A549 treated with GW870086 at 1 μM for 4 hours (cell line): ENCODE data around the gene MTG1. TPM values are rescaled to one million over a fixed set of nuclear protein-coding genes. Genes with fewer than 3 reads are reported as not detected.

Source experiments
- total RNA-seq: library from RNA; stranded (reverse); fragments of 200-300 nt; extraction: Qiagen RNA extraction; gene quantifications from 5 replicates; pipeline ENCODE4 v1.2.3, GENCODE V29; 2022; ENCODE audit warnings: low read depth

MTG1 gene, protein sequence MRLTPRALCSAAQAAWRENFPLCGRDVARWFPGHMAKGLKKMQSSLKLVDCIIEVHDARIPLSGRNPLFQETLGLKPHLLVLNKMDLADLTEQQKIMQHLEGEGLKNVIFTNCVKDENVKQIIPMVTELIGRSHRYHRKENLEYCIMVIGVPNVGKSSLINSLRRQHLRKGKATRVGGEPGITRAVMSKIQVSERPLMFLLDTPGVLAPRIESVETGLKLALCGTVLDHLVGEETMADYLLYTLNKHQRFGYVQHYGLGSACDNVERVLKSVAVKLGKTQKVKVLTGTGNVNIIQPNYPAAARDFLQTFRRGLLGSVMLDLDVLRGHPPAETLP
- 42.3 to 53.4 TPM (median 50.6 TPM) in 5 replicates for total RNA-seq

GRCh38 chr10:133394064-133394663 is at the start of gene MTG1:
Gene MTG1, plus strand, starts transcription at chr10:133394157. Its CDS starts 64 bp downstream, at chr10:133394221.

DNA sequence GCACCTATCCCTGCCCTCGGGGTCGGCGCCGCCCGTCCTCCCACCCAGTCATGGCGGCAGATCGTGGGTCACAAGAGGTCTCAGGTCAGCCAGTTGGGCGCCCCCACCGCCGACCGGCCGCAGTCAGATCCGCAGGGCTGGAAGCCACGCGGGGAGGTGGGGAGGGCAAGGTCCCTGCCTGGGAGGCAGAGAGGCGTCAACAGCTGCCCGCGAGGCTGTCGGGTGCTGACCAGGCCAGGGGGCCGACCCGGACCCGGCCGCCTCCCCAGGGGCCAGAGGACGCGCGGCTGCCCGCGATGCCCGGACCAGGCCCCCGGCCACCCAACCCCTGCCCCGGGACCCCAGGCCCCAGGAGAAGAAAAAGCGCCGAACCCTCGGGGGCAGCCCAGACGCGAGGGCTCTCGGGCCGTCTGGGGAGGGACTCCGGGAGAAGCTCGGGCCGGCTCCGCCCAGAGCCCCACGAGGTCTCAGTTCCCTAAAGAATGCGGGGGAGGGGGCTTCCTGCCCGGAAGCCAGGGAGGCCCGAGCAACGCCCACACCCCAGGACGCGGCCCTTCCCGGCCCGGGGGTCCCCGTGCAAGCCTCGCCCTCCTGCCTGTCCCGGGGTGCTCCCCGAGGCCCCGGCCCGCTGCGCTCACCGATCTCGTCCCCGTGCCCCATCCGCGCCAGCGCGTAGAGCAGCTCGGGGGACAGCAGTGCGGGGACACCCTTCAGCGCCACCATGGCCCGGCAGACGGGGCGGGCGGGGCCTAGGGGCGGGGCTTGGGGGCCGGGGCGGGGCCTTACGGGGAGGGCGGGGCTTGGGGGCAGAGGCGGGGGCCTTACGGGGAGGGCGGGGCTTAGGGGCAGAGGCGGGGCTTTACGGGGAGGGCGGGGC is 36.4 kb upstream of the MTG1 start, which contains the start of gene FUOM:
FUOM (minus strand) TSS at position 735 of the 877 bp plus-strand sequence; CDS start at position 723, 12 bp downstream.

DNA sequence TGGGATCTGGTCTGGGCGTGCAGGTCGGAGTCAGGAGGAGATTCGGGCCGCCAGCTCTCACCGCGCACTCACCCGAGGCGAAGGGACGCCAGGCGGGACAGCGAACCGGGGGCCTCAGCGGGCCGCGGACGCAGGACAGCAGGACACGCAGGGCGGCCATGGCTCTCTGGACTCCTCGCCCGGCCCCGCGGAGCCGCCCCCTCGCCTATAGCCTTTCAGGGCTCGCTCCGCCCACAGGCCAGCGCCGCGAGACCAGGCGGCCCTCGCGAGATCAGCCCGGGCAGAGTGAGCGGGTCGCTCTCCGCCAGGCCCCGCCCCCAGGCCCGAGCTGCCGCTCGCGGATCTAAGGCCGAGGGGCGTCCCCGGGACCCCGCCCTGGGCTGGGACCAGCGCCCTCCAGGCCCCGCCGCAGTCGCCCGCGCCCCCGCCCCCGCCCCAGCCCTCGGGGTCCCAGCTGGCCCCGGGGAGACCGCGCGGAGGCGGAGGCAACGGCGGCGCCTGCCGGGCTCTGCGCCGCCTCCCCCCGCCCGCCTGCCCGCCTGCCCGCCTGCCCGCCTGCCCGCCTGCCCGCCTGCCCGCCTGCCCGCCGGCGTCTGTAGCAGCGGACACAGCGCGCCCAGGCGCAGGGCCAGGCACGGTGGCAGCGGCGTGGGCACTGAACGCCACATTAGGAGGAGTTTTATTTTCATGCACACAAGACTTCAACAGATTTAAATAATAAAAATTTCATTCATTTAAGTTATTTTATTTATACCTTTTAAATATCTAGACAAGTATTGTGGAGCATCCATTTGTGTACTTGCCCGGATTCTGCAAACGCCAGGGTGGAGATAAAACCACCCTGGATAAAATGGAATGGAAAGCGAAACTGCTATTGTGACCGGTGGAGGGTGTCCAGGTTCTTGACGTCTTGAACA is 20.5 kb upstream of the MTG1 start, which contains the start of gene ECHS1:
ECHS1 (minus strand) TSS at position 181 of the 917 bp plus-strand sequence; CDS start at position 160, 21 bp downstream.

DNA sequence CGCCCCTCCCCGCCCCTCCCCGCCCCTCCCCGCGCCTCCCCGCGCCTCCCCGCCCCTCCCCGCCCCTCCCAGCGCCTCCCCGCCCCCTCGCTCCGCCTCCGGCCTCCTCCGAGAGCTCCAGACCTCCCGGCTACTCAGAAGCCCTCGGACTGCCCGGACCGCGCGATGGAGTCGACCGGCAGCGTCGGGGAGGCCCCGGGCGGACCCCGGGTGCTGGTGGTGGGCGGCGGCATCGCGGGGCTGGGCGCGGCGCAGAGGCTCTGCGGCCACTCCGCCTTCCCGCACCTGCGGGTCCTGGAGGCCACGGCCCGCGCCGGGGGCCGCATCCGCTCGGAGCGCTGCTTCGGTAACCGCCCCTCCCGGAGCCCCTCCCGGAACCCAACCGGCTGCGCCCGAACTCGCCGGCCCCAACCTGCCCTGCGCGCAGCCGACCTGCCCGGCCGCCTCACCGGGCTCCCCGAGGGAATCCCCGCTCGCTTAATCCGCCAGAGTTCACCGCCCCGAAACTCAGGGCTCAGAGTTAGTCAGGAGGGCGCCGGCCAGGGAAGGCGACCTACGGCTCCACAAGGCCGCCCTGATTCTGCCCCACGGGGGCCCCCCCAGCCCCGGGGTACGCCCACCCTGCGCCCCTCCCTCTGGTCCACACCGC is 14.7 kb upstream of the MTG1 start, which contains the start of gene PAOX:
PAOX (plus strand) TSS at position 111 of the 649 bp plus-strand sequence; CDS start at position 166, 55 bp downstream.

GRCh38 chr10:133424601-133425000 is 30.6 kb downstream of the MTG1 start, which contains the start of gene SPRN:
Gene SPRN, minus strand, starts transcription at chr10:133424625. Its CDS starts 944 bp downstream, at chr10:133423681.

DNA sequence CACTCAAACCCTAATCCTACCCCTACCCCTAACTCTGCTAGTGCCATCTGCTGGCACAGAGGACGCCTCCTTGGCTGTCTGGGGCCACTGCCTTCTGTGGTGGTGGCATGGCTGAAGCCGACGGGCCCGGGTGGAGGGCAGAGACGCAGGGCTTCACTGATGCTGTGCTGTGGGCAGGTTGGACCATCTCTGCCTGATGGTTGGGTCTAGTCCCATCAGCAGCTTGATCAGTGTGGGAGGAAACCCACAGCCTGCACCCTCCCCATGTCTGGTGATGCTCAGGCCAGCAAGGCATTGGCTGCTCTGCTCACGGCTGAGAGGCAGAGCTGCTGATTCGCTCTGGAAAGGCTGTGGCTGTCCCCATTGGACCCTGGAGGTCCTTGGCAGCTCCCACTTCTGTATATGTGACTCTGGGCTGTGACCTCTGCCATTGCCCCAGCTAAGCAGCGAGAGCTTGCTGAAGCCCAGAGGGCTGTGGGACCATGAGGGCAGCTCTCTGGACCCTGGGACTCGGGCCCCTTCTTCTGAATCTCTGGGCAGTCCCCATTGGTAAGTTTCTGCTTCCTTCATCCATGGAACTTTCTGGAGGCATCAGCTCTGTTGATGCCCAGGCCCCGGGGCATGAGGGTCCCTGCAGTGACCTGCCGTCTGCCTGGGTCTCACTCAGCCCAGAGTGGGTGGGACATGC is 59.7 kb downstream of the MTG1 start, which contains the start of gene SCART1:
SCART1 (plus strand) TSS at position 430 of the 688 bp plus-strand sequence; CDS start at position 483, 53 bp downstream.

Other genes with a start within 250 kb of the MTG1 start
- gene KNDC1, start 233.9 kb upstream of the MTG1 start, total RNA-seq = 0.61 to 2.0 TPM (median 1.1 TPM) in 5 replicates
- gene UTF1, start 163.9 kb upstream of the MTG1 start, total RNA-seq = 0.12 TPM in 1 of 5 replicates, not detected in the others
- 0.05 TPM in 1 of 5 replicates, not detected in the others for gene VENTX, start 156.3 kb upstream of the MTG1 start, total RNA-seq
- 2.4 to 4.5 TPM (median 3.8 TPM) in 5 replicates for gene ADAM8, start 117.3 kb upstream of the MTG1 start, total RNA-seq
- gene TUBGCP2, start 85.3 kb upstream of the MTG1 start, total RNA-seq = 31.7 to 47.6 TPM (median 43.1 TPM) in 5 replicates
- gene ZNF511, start 85.2 kb upstream of the MTG1 start, total RNA-seq = 57.9 to 86.6 TPM (median 68.6 TPM) in 5 replicates
- gene CALY, start 57.3 kb upstream of the MTG1 start, total RNA-seq = 0.46 to 0.95 TPM (median 0.69 TPM) in 5 replicates
- not detected in 5 replicates for gene PRAP1, start 46.8 kb upstream of the MTG1 start, total RNA-seq
- 14.1 to 16.7 TPM (median 15.8 TPM) in 5 replicates for gene FUOM, start 36.1 kb upstream of the MTG1 start, total RNA-seq
- gene ECHS1, start 20.8 kb upstream of the MTG1 start, total RNA-seq = 134 to 161 TPM (median 147 TPM) in 5 replicates
- gene PAOX, start 14.9 kb upstream of the MTG1 start, total RNA-seq = 1.4 to 2.1 TPM (median 1.8 TPM) in 5 replicates
- gene SPRN, start 30.5 kb downstream of the MTG1 start, total RNA-seq = 0.18 to 0.47 TPM (median 0.25 TPM) in 5 replicates
- gene SCART1, start 59.8 kb downstream of the MTG1 start, total RNA-seq = 0.15 to 0.34 TPM (median 0.21 TPM) in 4 of 5 replicates, not detected in the other
- gene CYP2E1, start 133.2 kb downstream of the MTG1 start, total RNA-seq = 0.16 to 0.32 TPM (median 0.28 TPM) in 4 of 5 replicates, not detected in the other
- not detected in 5 replicates for gene SYCE1, start 171.4 kb downstream of the MTG1 start, total RNA-seq
- gene FRG2B, start 232.6 kb downstream of the MTG1 start, total RNA-seq = 0.06 to 0.39 TPM in 2 of 5 replicates, not detected in the others